ENCODE results near the gene POLG. TPM values are rescaled to one million over a fixed set of nuclear protein-coding genes. Genes with fewer than 3 reads are reported as not detected.

POLG gene
- total RNA-seq, 4 donors from 2014 or later = 38.4 to 60.7 (median 52.9) TPM

DNA sequence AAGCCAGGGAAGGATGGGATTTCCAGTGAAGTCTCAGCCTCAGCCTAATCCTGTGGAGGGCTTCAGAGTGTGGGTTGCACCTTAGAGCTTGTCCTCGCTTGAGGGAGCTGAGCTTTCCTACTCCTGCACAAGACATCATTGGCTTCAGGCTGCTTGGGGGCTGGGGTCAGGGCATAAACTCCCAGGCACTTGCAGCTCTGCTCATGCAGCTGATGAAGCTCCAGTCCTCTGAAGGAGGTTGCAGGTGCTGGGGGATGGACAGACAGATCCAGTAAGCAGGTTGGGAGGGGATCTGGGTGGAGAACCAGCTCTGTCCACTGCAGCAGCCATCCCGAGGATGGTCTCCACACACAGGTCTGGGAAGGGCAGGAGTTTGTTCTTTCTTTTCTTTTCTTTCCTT, 19.4 kb upstream of the POLG start:
- 60 to 69% methylated on average over 1 to 2 of the region's 2 CpGs for whole genome bisulfite sequencing, 2 donors
- DNase-seq = no peak
- H3K4me3 ChIP-seq = no peak overlapping the region
- peaks cover 1 to 9% (median 3%) of the 10 kb centered on the region in 3 donors for H3K4me1 ChIP-seq
- H3K27me3 ChIP-seq = peaks cover under 1 to 88% (median 12%) of the 10 kb centered on the region in 4 donors
- H3K27ac ChIP-seq = no peak overlapping the region
- intact Hi-C loops (cut with DNase I) = no loop called here
- TF ChIP-seq POLR2A (IDR thresholded peaks at IDR 0.05) = no peak
- TF ChIP-seq, protein P1, sequence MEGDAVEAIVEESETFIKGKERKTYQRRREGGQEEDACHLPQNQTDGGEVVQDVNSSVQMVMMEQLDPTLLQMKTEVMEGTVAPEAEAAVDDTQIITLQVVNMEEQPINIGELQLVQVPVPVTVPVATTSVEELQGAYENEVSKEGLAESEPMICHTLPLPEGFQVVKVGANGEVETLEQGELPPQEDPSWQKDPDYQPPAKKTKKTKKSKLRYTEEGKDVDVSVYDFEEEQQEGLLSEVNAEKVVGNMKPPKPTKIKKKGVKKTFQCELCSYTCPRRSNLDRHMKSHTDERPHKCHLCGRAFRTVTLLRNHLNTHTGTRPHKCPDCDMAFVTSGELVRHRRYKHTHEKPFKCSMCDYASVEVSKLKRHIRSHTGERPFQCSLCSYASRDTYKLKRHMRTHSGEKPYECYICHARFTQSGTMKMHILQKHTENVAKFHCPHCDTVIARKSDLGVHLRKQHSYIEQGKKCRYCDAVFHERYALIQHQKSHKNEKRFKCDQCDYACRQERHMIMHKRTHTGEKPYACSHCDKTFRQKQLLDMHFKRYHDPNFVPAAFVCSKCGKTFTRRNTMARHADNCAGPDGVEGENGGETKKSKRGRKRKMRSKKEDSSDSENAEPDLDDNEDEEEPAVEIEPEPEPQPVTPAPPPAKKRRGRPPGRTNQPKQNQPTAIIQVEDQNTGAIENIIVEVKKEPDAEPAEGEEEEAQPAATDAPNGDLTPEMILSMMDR (IDR thresholded peaks at IDR 0.05) = no peak
- no peaks in the 10 kb centered on the region for H3K36me3 ChIP-seq
- H3K9me3 ChIP-seq = no peaks in the 10 kb centered on the region

DNA sequence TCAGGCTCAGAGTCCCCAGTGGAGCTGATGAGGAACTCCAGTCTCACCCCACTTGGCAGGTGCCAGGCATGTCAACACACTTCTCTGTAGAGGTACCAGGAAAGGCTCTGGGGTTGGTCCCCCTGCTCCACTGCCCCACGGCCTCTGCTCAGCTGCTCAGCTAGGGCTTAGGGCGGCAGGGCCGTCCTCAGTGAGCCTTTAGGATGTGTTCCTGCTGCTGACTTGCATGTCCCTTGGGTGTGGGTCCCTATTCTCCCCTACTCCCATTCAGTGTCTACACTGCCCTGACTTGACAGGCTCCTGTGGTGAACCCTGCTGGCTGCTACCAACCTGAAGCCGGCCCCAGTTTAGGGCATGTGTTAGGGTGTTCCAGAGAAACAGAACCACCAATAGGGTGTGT, 17.9 kb upstream of the POLG start:
- no peaks in the 10 kb centered on the region for H3K4me1 ChIP-seq
- H3K4me3 ChIP-seq = no peak overlapping the region
- DNase-seq = no peak
- no peaks in the 10 kb centered on the region for H3K9me3 ChIP-seq
- intact Hi-C loops (cut with DNase I) = no loop called here
- peaks cover 0 to 83% (median 5%) of the 10 kb centered on the region in 4 donors for H3K27me3 ChIP-seq
- no peaks in the 10 kb centered on the region for H3K36me3 ChIP-seq
- WGBS, 2 donors = 60 to 67% methylated on average over 1 to 4 of the region's 4 CpGs
- TF ChIP-seq, protein P1 (IDR thresholded peaks at IDR 0.05) = no peak
- no peak for TF ChIP-seq POLR2A (IDR thresholded peaks at IDR 0.05)
- H3K27ac ChIP-seq = no peak overlapping the region

DNA sequence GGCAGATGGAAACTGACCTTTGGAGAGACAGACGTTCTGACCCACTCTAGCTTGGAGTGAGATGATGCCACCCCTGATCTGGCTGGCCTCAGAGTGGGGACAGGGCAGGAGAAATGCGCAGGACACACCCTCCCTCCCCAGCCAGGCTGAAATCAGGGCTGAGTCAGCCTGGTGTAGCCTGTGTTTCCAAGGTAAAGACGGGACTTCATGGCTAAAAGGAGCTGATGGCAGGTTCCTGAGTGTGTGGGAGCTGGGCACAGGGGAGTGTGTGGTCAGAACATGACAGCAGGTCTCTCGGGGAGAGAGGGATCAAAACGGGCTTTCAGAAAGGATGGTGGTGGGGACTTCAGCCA, 14.6 kb upstream of the POLG start:
- peaks cover 0 to 81% (median 0%) of the 10 kb centered on the region in 4 donors for H3K27me3 ChIP-seq
- intact Hi-C loops (cut with DNase I) = no loop called here

DNA sequence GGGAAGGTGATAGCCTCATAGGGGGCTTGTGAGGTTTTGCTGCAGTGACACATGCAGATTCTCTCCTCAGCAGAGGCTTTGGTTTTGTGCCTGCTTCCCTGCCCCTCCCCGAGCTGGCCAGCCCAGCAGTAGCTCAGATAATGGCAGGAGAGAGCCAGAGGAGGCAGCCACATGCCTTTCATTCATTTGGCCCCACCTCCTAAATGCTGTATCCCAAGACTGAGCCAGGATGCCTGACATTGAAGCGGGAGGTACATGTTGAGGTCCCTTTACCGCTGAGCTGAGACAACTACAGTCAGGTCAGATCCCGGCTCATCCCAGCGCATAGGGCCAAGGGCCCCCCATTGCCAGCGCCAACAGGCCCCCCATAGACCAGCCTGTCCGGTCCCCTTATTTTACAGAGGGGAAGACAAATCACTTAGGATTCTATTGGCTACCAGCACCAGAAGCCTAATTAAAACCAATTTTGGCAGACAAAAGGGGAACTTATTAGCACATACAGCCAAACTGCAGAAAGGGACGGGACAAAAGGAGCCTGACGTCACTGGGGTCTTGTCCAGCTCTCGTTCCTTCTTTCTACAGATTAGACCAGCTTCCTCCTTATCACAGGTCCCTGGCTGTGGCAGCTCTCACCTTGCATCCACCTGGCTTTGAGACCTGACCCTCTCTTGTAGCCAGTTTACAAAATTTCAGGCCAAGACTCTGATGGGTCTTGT, 12.1 kb upstream of the POLG start:
- no peak overlapping the region for H3K27ac ChIP-seq
- intact Hi-C loops (cut with DNase I) = no loop called here
- no peaks in the 10 kb centered on the region for H3K4me1 ChIP-seq
- no peaks in the 10 kb centered on the region for H3K9me3 ChIP-seq
- H3K36me3 ChIP-seq = no peaks in the 10 kb centered on the region
- TF ChIP-seq POLR2A (IDR thresholded peaks at IDR 0.05) = no peak
- TF ChIP-seq, protein P1 (IDR thresholded peaks at IDR 0.05) = no peak
- H3K27me3 ChIP-seq = peaks cover 0 to 73% (median 0%) of the 10 kb centered on the region in 4 donors
- no peak overlapping the region for H3K4me3 ChIP-seq
- DNase-seq = no peak
- 47 to 50% methylated on average over 7 to 10 of the region's 10 CpGs for WGBS, 2 donors

More for the DNA sequence above, 14.6 kb upstream of the POLG start:
- no peak for DNase-seq
- Histone ChIP-seq H3K27ac (no peak overlapping the region), H3K4me3 (no peak overlapping the region), H3K9me3 (no peaks in the 10 kb centered on the region), H3K4me1 (no peaks in the 10 kb centered on the region), H3K36me3 (no peaks in the 10 kb centered on the region)
- TF ChIP-seq, protein P1 (IDR thresholded peaks at IDR 0.05) = no peak
- TF ChIP-seq POLR2A (IDR thresholded peaks at IDR 0.05) = no peak
- 65 to 69% methylated on average over 3 of the region's 5 CpGs for WGBS, 2 donors

DNA sequence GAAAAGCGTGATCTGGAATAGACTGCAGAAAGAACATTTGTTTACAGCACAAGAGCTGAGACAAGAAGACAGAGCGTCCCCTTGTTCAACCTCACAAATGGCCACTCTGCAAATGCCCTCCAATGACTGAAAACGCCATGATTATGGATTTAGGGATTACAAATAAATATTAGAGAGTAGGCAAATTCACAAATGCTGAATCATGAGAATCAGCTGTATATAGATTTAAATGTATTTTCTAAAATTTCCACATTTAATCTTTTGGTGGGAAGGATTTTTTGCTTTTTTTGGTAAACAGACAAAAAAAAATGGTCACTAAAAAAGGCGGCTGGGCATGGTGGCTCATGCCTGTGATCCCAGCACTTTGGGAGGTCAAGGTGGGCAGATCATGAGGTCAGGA, 10.6 kb upstream of the POLG start:
- Histone ChIP-seq H3K27ac (no peak overlapping the region), H3K9me3 (no peaks in the 10 kb centered on the region), H3K36me3 (no peaks in the 10 kb centered on the region), H3K27me3 (peaks cover 0 to 68% (median 0%) of the 10 kb centered on the region in 4 donors), H3K4me3 (no peak overlapping the region), H3K4me1 (no peaks in the 10 kb centered on the region)
- WGBS, 2 donors = 82 to 85% methylated on average over 4 of the region's 4 CpGs
- TF ChIP-seq, protein P1 (IDR thresholded peaks at IDR 0.05) = no peak
- no peak for TF ChIP-seq POLR2A (IDR thresholded peaks at IDR 0.05)
- DNase-seq = no peak
- intact Hi-C loops (cut with DNase I) = no loop called here

All from esophagus squamous epithelium (tissue), 5 donors.